GM19025 (cell line): ENCODE results near the gene OMD.

Experiments used
- ATAC-seq: cut with Tn5 transposase; IDR thresholded peaks from one replicate; pipeline ENCODE4 v1.9.1; 2021; ENCODE audit warnings: mild to moderate bottlenecking, low read depth, moderate library complexity; ENCODE audit not compliant: unreplicated experiment

OMD gene

GRCh38 chr9:92424340-92424739 is at the start of gene OMD:
Gene OMD (minus strand): TSS chr9:92424471. CDS start chr9:92417558, 6,913 bp downstream.
- ATAC-seq: no peak

DNA sequence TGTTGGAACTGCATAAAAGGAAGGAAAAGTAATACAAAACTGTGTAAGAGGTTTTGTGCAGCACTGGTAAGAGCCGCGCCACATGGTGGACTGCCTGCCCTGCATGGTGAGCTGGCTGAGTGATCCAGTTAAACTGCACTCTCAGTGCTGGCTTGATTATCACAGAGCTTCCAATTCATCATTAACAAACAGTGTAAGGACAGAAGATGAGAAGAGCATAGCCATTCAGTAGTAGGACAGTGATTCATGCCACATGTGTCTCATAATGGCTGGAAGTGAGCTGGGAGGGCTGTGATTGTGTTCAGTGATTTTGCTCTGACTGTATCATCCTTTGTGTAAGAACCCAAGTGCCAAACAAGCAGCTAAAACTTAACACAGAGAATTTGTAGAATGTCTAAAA is 43.9 kb upstream of the OMD start:
- ATAC-seq: no peak

DNA sequence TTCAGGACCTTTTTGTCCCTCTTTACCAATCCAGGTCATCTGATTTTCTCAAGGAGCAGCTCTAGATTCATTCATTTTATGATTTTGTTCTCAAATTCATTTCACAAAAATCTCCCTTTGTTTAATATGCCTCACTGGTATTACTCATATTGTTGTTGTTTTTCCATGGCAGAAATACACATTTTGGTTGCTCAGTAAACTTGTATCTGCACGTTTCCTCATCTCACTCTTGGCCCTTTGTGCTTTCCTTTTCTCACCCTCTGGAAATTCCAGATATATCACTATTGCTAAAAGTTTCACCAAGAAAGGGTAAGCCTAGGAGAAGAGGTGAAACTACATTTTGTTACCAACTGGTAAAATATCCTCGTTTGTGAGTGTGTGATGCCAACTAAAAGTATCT is 43.2 kb upstream of the OMD start:
- no peak for ATAC-seq

GRCh38 chr9:92467041-92467440 is 42.8 kb upstream of the OMD start:
- ATAC-seq: no peak

GRCh38 chr9:92463984-92464383 is 39.7 kb upstream of the OMD start:
- ATAC-seq: no peak

- no peak for ATAC-seq
Measured at GRCh38 chr9:92463387-92463786, 39.1 kb upstream of the OMD start.

DNA sequence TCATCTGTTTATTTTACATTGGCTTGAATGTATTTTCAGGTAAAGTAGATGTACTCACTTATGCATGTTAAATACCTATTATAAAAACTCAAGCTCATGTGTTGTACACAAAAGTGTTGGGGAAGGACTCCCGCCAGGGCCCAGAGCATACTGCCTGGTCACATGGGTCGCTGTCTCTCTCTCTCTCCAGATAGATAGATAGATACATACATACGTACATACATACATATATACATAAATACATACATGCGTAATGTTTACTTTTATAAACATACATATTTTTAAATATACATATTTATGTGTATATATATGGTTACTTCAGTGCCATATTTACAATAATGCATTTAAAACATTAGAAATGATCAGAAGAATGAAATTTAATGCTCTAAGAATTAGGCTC is 33.3 kb upstream of the OMD start:
- ATAC-seq: no peak

DNA sequence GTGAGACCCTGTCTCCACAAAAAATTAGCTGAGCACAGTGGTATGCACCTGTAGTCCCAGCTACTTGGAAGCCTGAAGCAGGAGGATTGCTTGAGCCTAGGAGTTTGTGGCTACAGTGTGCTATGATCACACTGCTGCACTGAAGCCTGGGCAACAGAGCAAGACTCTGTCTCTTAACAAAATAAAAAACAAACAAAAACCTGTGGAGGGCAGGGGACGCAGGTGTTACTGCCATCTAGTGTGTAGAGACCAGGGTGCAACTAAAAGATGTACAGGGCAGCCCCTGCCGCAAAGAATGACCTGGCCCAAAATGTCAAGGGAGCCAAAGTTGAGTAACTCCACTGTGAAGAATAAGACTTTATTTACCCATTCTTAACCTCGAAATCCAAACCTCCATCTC is 30.9 kb upstream of the OMD start:
- no peak for ATAC-seq

DNA sequence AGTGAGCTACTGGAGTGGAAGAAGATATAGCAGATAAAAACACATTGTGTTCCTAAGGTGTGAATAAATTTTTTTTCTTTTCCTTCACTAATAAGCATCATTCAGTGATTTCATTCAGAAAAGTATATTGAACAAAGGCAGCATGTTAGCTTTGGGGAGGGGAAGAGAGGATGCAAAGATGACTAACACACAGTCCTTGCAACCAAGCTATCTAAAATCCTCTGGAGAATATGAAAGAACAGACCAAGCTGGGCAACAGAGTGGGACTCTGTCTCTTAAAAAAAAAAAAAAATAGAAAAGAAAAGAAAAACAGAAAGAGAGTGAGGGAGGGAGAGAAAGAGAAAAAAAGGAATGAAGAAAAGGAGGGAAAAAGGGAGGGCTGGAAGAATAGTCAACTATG is 22.3 kb upstream of the OMD start:
- ATAC-seq: no peak

- no peak for ATAC-seq
Measured at GRCh38 chr9:92444841-92445240, 20.6 kb upstream of the OMD start.

DNA sequence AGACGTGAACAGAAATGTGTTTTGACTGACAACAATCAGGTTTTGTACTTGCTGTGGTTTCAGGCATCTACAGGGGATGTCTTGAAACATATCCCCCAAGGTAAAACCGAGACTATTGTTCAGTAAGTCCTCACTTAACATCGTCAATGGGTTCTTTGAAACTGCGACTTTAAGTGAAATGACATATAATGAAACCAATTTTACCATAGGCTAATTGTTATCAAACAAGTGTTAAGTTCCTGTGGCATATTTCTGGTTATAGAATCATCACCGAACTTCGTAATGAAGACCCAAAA is 16.4 kb upstream of the OMD start:
- ATAC-seq: no peak

GRCh38 chr9:92439921-92440750 is 15.9 kb upstream of the OMD start:
- ATAC-seq: no peak

- ATAC-seq: no peak
Measured at GRCh38 chr9:92438900-92439526, 14.7 kb upstream of the OMD start.

DNA sequence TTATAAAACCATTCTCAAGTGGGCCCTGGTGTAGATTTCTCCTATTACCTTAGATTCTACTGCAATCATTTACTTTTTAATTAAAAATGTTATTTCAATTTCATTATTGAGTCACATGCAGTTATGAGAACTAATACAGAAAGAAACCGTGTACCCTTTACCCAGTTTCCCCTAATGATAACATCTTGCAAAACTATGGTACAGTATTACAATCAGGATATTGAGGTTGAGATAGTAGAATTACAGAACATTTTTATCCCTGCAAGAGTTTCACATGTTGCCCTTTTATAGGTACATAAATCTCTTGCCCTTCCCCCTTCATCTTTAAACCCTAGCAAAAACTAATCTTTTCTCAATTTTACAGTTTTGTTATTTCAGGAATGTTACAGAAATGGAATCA is 11.0 kb upstream of the OMD start:
- no peak for ATAC-seq

DNA sequence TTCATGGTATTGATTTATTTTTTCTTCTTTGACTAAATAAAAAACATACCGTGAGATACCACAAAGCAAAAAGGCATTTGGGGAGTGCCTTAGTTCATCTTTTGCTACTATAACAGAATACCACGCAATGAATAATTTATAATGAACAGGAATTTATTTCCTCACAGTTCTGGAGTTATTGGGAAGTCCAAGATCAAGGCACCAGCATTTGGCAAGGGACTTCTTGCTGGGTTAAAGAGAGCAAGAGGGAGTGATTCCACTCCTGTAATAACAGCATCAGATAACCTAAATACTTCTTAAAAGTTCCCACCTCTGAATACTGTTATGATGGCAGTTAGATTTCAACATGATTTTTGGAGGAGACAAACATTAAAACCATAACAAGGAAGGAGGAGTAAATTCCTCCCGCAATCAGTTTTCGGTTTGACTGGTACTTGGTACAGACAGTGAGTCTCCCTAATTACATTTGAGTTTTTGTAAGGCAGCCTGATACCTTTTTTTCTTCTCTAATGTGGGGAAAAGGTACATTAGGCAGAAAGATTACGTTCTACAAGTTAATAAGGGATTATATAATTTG is 8.8 kb upstream of the OMD start:
- no peak for ATAC-seq

DNA sequence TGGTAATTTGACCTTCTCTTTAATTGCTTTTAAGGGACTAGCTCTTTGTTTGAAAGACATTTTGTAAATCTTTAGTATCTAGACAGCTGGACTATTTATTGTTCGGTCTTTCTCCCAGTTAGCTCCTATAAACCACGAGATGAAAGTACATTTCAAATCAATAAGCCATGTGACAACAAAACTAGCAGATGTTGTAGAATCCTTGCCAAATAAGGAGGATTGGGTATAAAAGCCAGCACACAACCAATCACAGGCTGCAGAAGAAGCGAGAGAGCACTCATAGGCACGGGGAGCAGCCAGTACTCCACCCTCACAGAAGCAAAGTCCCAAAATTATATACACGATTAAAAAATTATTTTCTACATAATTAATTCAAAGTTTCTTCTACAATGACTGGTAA is 8.1 kb upstream of the OMD start:
- ATAC-seq: no peak

DNA sequence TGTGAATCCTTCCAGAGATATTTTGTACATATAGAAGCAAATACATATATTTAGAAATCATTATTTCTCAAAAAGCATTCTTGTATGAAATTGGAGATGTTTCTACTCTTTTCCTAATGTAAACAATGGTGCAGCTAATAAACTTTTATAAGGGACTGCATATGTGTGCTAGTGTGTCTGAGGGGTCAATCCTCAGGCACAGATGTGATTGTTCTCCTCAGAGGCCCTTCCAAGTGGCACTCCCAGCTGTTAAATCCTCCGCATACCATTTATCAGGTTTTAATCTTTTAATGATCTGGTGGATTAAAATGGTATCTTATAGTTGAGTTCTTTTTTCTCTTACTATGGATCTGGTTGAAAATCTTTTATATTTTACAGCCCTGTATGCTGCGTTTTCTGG is 5.6 kb upstream of the OMD start:
- no peak for ATAC-seq

- no peak for ATAC-seq
Measured at GRCh38 chr9:92426501-92427145, 2.4 kb upstream of the OMD start.

DNA sequence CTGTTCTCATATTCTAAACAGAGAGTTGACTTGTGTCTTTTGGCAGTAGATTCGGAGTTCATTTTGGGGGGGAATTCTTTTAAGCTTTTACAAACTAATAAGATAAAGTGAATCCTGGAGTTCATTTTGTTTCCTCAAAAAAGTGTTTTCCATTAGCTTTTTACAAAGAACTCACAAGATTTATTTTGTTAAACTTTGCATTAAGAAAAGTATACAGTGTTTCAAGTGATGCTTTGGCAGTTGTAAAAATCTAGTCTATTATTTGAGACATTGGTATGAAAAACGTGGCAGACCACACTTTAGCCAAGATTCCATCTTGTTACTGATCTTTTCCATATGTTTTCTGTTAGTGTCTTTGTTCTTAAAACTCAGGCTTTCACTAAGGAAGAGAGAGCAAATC is 1.2 kb upstream of the OMD start:
- ATAC-seq: no peak

DNA sequence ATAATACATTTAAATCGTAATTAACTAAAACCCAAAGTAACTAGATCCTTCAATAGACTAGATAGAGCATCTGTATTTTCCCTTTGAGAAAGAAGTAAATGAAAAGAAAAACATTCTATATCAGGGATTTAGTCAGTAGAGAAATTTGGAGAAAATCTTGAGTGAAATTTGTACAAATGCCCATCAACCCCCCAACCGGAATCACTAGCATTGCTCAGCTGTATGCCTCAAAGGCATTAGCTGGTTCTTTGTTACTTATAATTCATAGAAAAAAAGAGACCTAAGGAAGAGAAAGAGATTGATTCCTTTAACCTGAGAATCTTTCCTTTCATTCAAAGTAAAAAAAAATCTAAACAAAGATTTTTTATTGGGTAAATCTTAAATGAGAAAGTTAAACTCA is 659 bp downstream of the OMD start:
- no peak for ATAC-seq

DNA sequence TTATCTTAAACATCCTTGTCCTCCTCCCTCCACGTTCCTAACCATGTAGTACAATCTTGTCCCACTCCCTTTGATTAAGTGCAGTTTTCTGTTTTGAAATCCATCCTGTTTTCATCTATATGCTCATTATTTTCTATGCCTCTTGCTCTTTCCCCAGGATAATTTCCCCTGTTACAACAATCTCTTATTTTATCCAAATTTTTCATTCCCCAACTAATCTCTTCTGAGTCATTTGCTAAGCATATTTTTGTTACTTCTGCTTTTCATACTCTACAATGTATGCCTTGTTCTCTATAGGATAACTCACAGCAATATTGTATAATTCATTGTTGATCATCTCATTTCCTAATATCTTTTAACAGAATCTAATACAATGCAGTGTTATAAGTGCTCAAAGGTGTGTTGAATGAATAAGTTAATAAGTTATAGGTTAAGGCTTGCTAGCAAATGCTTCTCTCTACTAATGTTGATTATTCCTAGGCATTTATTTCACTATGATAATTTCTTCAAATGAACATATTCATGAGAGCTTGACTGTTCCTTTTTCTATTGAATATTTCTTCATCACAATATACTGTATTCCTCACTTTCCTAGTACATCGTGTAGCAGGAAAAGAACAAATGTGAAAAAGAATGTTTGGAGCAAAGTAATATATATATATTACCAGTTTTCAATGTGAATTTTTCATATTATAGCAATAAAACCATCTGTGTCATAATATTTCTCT is 1.5 kb downstream of the OMD start:
- no peak for ATAC-seq
